Measurements from ENCODE around the gene CHRM2.

The CHRM2 gene

DNA sequence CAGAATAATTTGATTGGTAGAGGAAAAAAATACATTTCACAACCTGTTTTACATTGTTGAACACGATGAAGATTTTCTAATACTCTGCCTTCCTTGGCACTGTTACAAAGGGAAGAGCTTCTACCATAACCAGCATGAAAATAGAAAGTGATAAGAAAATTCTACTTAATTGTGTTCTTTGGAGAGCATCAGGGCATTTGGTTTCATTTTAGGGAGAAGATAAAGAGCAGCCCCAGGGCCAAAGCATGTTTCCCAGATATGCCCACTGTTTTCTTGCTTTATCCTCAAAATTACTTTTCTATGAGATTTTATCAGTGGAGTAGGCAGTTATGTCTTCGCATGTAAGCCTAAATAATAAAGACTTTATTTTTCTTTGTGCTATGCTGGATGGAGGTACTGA lies 9.5 kb downstream of the CHRM2 start:
- TF ChIP-seq, protein P1, sequence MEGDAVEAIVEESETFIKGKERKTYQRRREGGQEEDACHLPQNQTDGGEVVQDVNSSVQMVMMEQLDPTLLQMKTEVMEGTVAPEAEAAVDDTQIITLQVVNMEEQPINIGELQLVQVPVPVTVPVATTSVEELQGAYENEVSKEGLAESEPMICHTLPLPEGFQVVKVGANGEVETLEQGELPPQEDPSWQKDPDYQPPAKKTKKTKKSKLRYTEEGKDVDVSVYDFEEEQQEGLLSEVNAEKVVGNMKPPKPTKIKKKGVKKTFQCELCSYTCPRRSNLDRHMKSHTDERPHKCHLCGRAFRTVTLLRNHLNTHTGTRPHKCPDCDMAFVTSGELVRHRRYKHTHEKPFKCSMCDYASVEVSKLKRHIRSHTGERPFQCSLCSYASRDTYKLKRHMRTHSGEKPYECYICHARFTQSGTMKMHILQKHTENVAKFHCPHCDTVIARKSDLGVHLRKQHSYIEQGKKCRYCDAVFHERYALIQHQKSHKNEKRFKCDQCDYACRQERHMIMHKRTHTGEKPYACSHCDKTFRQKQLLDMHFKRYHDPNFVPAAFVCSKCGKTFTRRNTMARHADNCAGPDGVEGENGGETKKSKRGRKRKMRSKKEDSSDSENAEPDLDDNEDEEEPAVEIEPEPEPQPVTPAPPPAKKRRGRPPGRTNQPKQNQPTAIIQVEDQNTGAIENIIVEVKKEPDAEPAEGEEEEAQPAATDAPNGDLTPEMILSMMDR (IDR thresholded peaks at IDR 0.05; ENCODE audit: low read depth, low read length): no peak
- no peak for DNase-seq (ENCODE audit: extremely low read depth, low read depth)

DNA sequence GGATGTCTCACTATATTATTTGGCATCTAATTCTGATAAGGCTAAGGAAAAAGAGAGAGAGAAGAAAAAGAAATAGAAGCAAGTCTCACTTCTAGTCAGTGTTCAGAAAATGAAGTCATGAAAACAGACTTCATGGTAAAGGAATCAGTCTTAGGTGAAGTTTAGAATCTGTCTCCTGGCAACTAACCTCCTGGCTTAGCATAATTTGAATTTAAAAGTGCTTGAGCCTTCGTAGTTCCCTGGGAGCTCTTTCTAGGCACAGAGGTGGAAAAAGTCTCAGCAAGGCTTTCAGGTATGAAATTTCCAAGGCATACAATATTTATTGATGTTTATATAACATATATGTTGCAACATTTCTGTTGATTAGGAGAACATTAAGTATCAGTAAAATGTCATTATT lies 10.4 kb downstream of the CHRM2 start:
- TF ChIP-seq, protein P1 (IDR thresholded peaks at IDR 0.05; ENCODE audit: low read depth, low read length): no peak
- no peak for DNase-seq (ENCODE audit: extremely low read depth, low read depth)

DNA sequence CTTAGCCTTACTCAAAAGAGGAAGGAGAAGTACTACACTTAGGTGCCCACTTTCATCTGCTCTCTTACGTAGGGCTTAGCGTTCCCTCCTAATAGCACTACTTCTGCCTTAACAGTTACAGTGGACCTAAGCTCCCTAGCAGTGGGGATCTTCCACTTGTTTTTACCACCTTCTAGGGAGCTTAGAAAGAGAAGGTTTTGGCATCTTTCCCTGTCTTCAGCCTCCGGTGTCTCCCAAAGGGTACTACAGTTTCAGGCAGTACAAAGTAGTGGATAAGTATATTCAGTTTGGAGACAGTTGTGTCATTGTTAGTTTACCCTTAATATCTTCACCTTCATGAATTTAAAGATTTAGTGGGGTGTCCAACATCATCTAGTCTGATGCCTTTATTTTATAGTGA lies 14.6 kb downstream of the CHRM2 start:
- DNase-seq (ENCODE audit: extremely low read depth, low read depth): no peak
- TF ChIP-seq, protein P1 (IDR thresholded peaks at IDR 0.05; ENCODE audit: low read depth, low read length): no peak

DNA sequence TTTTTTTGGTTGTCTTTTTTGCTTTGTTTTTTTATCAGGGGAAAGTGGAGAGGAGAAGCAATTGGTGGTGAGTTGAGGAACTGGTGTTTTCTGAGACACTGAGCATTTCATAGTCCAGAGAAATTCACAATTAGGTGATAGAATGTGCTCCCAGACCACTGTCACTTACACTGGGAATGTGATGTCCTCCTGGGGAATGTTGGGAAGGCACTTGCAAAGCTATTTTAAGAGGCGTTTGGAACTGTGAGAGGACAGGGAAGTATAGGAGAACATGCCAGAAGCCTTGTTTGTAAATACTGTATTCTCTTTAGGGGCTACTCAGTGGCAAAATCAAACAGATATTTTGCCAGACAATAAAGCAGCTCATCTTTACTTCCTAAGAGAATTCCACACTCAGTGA lies 16.0 kb downstream of the CHRM2 start:
- no peak for DNase-seq (ENCODE audit: extremely low read depth, low read depth)
- TF ChIP-seq, protein P1 (IDR thresholded peaks at IDR 0.05; ENCODE audit: low read depth, low read length): no peak

DNA sequence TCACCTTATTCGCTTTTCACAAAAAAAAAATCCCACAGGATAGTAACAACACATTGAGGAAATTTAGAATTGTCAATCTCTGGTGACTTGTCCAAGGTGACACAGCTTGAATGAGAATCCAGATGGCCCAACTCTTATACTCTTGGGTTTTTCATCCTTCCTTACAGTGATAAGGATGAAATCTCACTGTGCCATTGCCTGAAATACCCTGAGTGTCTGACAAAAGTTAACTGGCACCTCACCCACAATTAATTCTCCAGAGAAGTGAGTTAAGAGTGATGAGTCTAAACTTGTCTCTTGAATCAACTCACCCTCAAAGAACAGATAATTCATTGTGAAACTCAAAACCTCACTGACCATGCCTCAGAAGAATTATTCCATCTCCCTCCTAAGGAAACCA lies 18.9 kb downstream of the CHRM2 start:
- no peak for DNase-seq (ENCODE audit: extremely low read depth, low read depth)
- TF ChIP-seq, protein P1 (IDR thresholded peaks at IDR 0.05; ENCODE audit: low read depth, low read length): no peak

DNA sequence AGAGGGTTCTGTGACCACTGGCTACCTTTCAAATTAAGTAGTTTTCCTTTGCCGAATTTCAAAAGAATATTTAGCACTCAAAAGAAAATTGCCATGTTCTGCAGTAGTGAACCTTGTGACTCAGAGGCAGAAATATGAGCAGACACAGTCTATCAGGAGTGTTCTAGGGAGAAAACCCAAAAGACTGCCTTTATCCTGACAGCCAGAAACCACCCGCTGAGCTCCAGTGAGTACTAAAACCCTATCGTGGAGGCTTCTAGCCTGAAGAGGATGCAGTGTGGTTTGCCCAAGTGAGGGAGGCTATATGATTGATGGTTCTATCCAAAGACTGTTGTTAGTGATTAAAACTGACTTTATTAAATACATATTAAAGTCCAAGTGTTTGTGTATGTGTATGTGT lies 21.9 kb downstream of the CHRM2 start:
- no peak for DNase-seq (ENCODE audit: extremely low read depth, low read depth)
- TF ChIP-seq, protein P1 (IDR thresholded peaks at IDR 0.05; ENCODE audit: low read depth, low read length): no peak

DNA sequence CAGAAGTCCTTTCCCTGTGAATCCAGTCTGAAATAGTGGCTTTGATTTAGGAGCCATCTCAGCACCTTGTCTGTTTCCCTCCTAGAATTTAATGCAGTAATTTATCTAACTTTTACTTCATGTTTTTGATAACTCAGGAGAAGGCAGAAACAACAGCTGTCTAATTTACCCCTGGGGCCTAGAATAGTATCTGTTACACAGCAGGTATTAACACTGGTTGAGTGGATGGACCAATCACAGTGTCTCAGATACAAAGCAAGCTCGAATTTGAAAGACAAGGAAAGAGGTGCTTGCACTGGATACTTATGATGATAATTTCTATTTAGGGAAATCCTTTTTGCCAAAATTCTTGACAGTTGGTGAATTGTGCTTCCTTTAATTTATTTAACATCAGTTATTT lies 23.4 kb downstream of the CHRM2 start:
- TF ChIP-seq, protein P1 (IDR thresholded peaks at IDR 0.05; ENCODE audit: low read depth, low read length): no peak
- no peak for DNase-seq (ENCODE audit: extremely low read depth, low read depth)
